Measurements from ENCODE around the gene NAA15. TPM values are rescaled to one million over a fixed set of nuclear protein-coding genes. Genes with fewer than 3 reads are reported as not detected.

The NAA15 gene
- total and polyA plus RNA-seq, 8 donors: 4.8 to 55.1 (median 19.0) TPM

DNA sequence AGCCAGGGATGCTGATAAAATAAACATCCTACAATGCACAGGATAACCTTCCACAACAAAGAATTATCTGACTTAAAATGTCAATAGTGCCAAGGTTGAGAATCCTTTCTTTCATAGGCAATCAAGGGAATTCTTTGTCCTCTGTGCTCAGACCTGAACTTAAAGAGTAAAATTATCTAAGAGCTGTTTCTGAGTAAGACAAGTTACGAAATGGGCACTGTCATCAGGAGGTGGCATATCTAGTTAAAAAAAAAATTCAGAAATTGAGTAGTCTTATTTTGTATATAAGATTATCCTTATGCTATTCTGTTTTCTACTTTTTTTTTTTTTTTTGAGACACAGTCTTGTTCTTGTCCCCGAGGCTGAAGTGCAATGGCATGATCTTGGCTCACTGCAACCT, 149.3 kb downstream of the NAA15 start:
- no peaks in the 10 kb centered on the region for H3K36me3 ChIP-seq
- WGBS, 5 donors: 91 to 100% (median 94%) methylated on average over 2 of the region's 2 CpGs
- peaks cover 17 to 32% (median 24%) of the 10 kb centered on the region in 4 donors for H3K4me1 ChIP-seq
- H3K27ac ChIP-seq: no peak overlapping the region
- no peaks in the 10 kb centered on the region for H3K27me3 ChIP-seq
- H3K4me3 ChIP-seq: no peak overlapping the region
- TF ChIP-seq, protein P1, sequence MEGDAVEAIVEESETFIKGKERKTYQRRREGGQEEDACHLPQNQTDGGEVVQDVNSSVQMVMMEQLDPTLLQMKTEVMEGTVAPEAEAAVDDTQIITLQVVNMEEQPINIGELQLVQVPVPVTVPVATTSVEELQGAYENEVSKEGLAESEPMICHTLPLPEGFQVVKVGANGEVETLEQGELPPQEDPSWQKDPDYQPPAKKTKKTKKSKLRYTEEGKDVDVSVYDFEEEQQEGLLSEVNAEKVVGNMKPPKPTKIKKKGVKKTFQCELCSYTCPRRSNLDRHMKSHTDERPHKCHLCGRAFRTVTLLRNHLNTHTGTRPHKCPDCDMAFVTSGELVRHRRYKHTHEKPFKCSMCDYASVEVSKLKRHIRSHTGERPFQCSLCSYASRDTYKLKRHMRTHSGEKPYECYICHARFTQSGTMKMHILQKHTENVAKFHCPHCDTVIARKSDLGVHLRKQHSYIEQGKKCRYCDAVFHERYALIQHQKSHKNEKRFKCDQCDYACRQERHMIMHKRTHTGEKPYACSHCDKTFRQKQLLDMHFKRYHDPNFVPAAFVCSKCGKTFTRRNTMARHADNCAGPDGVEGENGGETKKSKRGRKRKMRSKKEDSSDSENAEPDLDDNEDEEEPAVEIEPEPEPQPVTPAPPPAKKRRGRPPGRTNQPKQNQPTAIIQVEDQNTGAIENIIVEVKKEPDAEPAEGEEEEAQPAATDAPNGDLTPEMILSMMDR (IDR thresholded peaks at IDR 0.05): no peak
- TF ChIP-seq EP300 (IDR thresholded peaks at IDR 0.05) (no peak), POLR2AphosphoS5 (IDR thresholded peaks at IDR 0.05) (no peak), POLR2A (IDR thresholded peaks at IDR 0.05) (no peak)
- no peak for DNase-seq
- H3K9me3 ChIP-seq: no peaks in the 10 kb centered on the region
- intact Hi-C loops (cut with DNase I; ENCODE audit: low total_unique reads): no loop called here

- Histone ChIP-seq H3K36me3 (no peaks in the 10 kb centered on the region), H3K27ac (peak overlapping the region in 2 of 5 donors; percentile 93 to 99), H3K4me3 (no peak overlapping the region), H3K4me1 (peaks cover 24 to 46% (median 38%) of the 10 kb centered on the region in 4 donors), H3K27me3 (no peaks in the 10 kb centered on the region), H3K9me3 (no peaks in the 10 kb centered on the region)
- intact Hi-C loops (cut with DNase I; ENCODE audit: low total_unique reads): no loop called here
- no peak for DNase-seq
- 24 to 72% (median 43%) methylated on average over 1 of the region's 1 CpG for WGBS, 5 donors
- TF ChIP-seq, protein P1 (IDR thresholded peaks at IDR 0.05): no peak
- TF ChIP-seq POLR2A (IDR thresholded peaks at IDR 0.05): no peak
- TF ChIP-seq POLR2AphosphoS5 (IDR thresholded peaks at IDR 0.05): no peak
- TF ChIP-seq EP300 (IDR thresholded peaks at IDR 0.05): no peak
Observed at GRCh38 chr4:139451997-139452396, 150.7 kb downstream of the NAA15 start.

DNA sequence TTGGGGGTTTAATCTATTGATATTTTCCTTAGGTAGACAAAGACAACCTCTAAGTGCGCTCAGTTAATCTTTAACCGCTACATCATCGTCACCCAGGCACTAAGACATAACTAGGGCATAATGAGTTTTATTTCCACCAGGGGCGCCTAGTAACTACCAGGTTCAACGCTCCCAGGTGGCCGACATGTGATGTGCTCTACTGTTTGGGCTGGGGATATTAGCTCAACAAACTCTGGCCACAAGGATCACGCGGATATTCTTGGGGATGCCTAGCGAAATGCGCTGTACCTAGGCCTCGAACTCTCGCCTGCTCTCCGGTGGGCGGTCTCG, 151.7 kb downstream of the NAA15 start:
- intact Hi-C loops (cut with DNase I; ENCODE audit: low total_unique reads): no loop called here
- WGBS, 5 donors: 0 to 3% (median 1%) methylated on average over 10 to 15 of the region's 15 CpGs
- DNase-seq: peak in 1 of 2 donors; percentile 90

GRCh38 chr4:139453371-139454110, 152.2 kb downstream of the NAA15 start:
- Histone ChIP-seq H3K4me3 (peak overlapping the region; percentile 78 to 85 (median 82)), H3K27me3 (no peaks in the 10 kb centered on the region), H3K27ac (peak overlapping the region; percentile 93 to 99 (median 99)), H3K9me3 (no peaks in the 10 kb centered on the region), H3K4me1 (peaks cover 29 to 62% (median 53%) of the 10 kb centered on the region in 4 donors), H3K36me3 (no peaks in the 10 kb centered on the region)
- 0 to 1% (median 0%) methylated on average over 26 to 76 of the region's 76 CpGs for WGBS, 5 donors
- peak; percentile 97 to 99 for DNase-seq
- no peak for TF ChIP-seq EP300 (IDR thresholded peaks at IDR 0.05)
- TF ChIP-seq, protein P1 (IDR thresholded peaks at IDR 0.05): peak in 1 of 7 experiments; percentile 2
- TF ChIP-seq POLR2A (IDR thresholded peaks at IDR 0.05): peak in 2 of 4 donors; percentile 65 to 72
- peak; percentile 61 to 89 (median 72) for TF ChIP-seq POLR2AphosphoS5 (IDR thresholded peaks at IDR 0.05)
- intact Hi-C loops (cut with DNase I; ENCODE audit: low total_unique reads): no loop called here

More for the DNA sequence above, 151.7 kb downstream of the NAA15 start:
- H3K4me1 ChIP-seq: peaks cover 25 to 56% (median 48%) of the 10 kb centered on the region in 4 donors
- peak overlapping the region; percentile 93 to 99 (median 99) for H3K27ac ChIP-seq
- H3K9me3 ChIP-seq: no peaks in the 10 kb centered on the region
- H3K36me3 ChIP-seq: no peaks in the 10 kb centered on the region
- peak overlapping the region; percentile 78 to 85 (median 82) for H3K4me3 ChIP-seq
- TF ChIP-seq, protein P1 (IDR thresholded peaks at IDR 0.05): peak in 4 of 7 experiments; percentile 9 to 39 (median 24)
- no peak for TF ChIP-seq POLR2A (IDR thresholded peaks at IDR 0.05)
- H3K27me3 ChIP-seq: no peaks in the 10 kb centered on the region

Measured in stomach (tissue), 9 donors.